K562 (cell line): ENCODE data around the gene STX3. TPM values are rescaled to one million over a fixed set of nuclear protein-coding genes. Genes with fewer than 3 reads are reported as not detected.

Source experiments
- ATF1 ChIP-seq, 2 experiments: fragments of 450-650 bp in 1 of 2; IDR thresholded peaks; 2 replicates each; pipeline ENCODE4 v1.6.1; 2016; ENCODE audit warnings: missing compliant biosample characterization in 1 of 2, missing genetic modification characterization in 1 of 2
- CREB3 ChIP-seq: fragments of 450-650 bp; conservative IDR thresholded peaks from 2 replicates; pipeline ENCODE4 v1.6.1; 2016; ENCODE audit warnings: missing genetic modification characterization, low read depth, mild to moderate bottlenecking, missing compliant biosample characterization, moderate library complexity
- GTF2E2 ChIP-seq: fragments of 200-800 bp; sonication (Bioruptor generic); IDR thresholded peaks from 2 replicates; pipeline ENCODE4 v1.6.1; 2016; ENCODE audit warnings: missing genetic modification characterization, missing compliant biosample characterization
- GTF2F1 ChIP-seq: IDR thresholded peaks from 2 replicates; pipeline ENCODE4 v1.6.1; 2011; ENCODE audit warnings: low read depth, low read length, improper control_type of control experiment
- MBD1 ChIP-seq: fragments of 250-450 bp; sonication (Bioruptor Pico); IDR thresholded peaks from 2 replicates; pipeline ENCODE4 v1.8.0; 2022; ENCODE audit warnings: inconsistent platforms
- NFXL1 ChIP-seq: fragments of 450-650 bp; formaldehyde crosslinking; IDR thresholded peaks from 2 replicates; pipeline ENCODE4 v1.4.0; 2021; ENCODE audit warnings: mild to moderate bottlenecking
- NR2C1 ChIP-seq, 2 experiments: fragments of 450-650 bp; IDR thresholded peaks; 2 replicates each; pipeline ENCODE4 v1.6.1; 2017; ENCODE audit warnings: mild to moderate bottlenecking in 2 of 2, antibody characterized with exemption in 1 of 2, inconsistent platforms in 1 of 2, missing compliant biosample characterization in 1 of 2, missing genetic modification characterization in 1 of 2
- RCOR1 ChIP-seq, 2 experiments: IDR thresholded peaks; 2 replicates each; pipeline ENCODE4 v1.6.1; 2012; ENCODE audit warnings: low read depth in 2 of 2, low read length in 2 of 2, borderline replicate concordance in 1 of 2, improper control_type of control experiment in 1 of 2
- RNF219 ChIP-seq: fragments of 250-450 bp; sonication (Bioruptor Pico); IDR thresholded peaks from 2 replicates; pipeline ENCODE4 v1.5.0; 2022; ENCODE audit warnings: mild to moderate bottlenecking
- SRF ChIP-seq, 2 experiments: fragments of 250-450, 450-650 bp in 1 of 2; sonication (Bioruptor Pico) in 1 of 2; sonication (generic) in 1 of 2; formaldehyde crosslinking; IDR thresholded peaks; 2 replicates each; pipeline versions ENCODE4 v1.5.0 to v1.5.1; 2020 to 2022; ENCODE audit warnings: mild to moderate bottlenecking in 1 of 2, missing genetic modification reagents in 1 of 2
- TRIM28 ChIP-seq: fragments of 450-650 bp; IDR thresholded peaks from 2 replicates; pipeline ENCODE4 v1.6.1; 2017
- ZNF280A ChIP-seq: fragments of 450-650 bp; IDR thresholded peaks from 2 replicates; pipeline ENCODE4 v1.6.1; 2018; ENCODE audit warnings: mild to moderate bottlenecking, low read depth; ENCODE audit not compliant: partially characterized antibody
- ZNF324 ChIP-seq: fragments of 250-450 bp; sonication (Bioruptor Pico); IDR thresholded peaks from 2 replicates; pipeline ENCODE4 v1.4.0; 2020; ENCODE audit warnings: mild to moderate bottlenecking
- ZNF592 ChIP-seq: fragments of 450-650 bp; IDR thresholded peaks from 2 replicates; pipeline ENCODE4 v1.6.1; 2017; ENCODE audit warnings: antibody characterized with exemption, mild to moderate bottlenecking
- ZNF785 ChIP-seq: fragments of 250-450 bp; sonication (Bioruptor Pico); IDR thresholded peaks from 2 replicates; pipeline ENCODE4 v1.4.0; 2020; ENCODE audit warnings: mild to moderate bottlenecking
- polyA plus RNA-seq, 8 experiments: library from polyadenylated mRNA; depleted of rRNA in 4 of 8; stranded (reverse) in 5 of 8; unstranded in 3 of 8; fragments of >200 nt; fragmentation: Nextera tagmentation in 2 of 8; fragmentation: Illumina TruSeq in 1 of 8; extraction: Ambion mirVana in 2 of 8; extraction: Trizol in 1 of 8; gene quantifications; 2 replicates each; pipeline versions ENCODE4 v1.2.1 to v1.2.3, GENCODE V29; 2011 to 2014; ENCODE audit warnings: inconsistent platforms in 1 of 8, missing spikeins in 1 of 8
- total RNA-seq, 7 experiments: library from RNA; depleted of rRNA in 6 of 7; stranded (reverse); fragments of >200 nt in 6 of 7; fragmentation: Illumina TruSeq in 2 of 7; extraction: Trizol in 2 of 7; gene quantifications; 2 replicates each; pipeline versions ENCODE4 v1.2.1 to v1.2.3, GENCODE V29; 2011 to 2021; ENCODE audit warnings: low replicate concordance in 1 of 7

Gene STX3
- total and polyA plus RNA-seq, 9 of the 15 experiments (the other 6 are each of a cell fraction or from before 2014, with no cell fraction given) = 12.0 to 91.6 (median 48.7) TPM

- TF ChIP-seq CREB3 (tag) (0 out of 2 replicates have a peak, but pooled peaks have one; percentile 24), ZNF592 (no peak), RNF219 (CRISPR knock-in tag) (0 out of 2 replicates have a peak, but pooled peaks have one; percentile 4), ZNF785 (no peak), GTF2E2 (tag) (peak; percentile 80; the same call in 1 of the 2 replicates), ZNF324 (CRISPR knock-in tag) (no peak), ATF1 (CRISPR knock-in tag; IDR thresholded peaks at IDR 0.05) (no peak), ATF1 (tag; IDR thresholded peaks at IDR 0.05) (peak; percentile 88), RCOR1 (IDR thresholded peaks at IDR 0.05; ENCODE audit: borderline replicate concordance in 1 of 2, low read depth in 2 of 2, low read length in 2 of 2) (peak in 1 of 2 experiments; percentile 31; a peak in 1 of 4 replicates), MBD1 (no peak), SRF (CRISPR knock-in tag; IDR thresholded peaks at IDR 0.05) (0 out of 4 replicates have a peak, but pooled peaks of 1 of the 2 experiments have one; percentile 12), NFXL1 (0 out of 2 replicates have a peak, but pooled peaks have one; percentile 50), TRIM28 (no peak), GTF2F1 (no peak), NR2C1 (IDR thresholded peaks at IDR 0.05) (peak; percentile 76), NR2C1 (tag; IDR thresholded peaks at IDR 0.05) (peak; percentile 88), ZNF280A (no peak)
Measured at GRCh38 chr11:59810189-59810910, 55.2 kb downstream of the STX3 start, which contains the start of gene MRPL16 (continued).
